ENCODE results near the gene MMP2. TPM values are rescaled to one million over a fixed set of nuclear protein-coding genes. Genes with fewer than 3 reads are reported as not detected.

Gene MMP2
- polyA plus RNA-seq, 1 donor from 2014 or later = 2.5 TPM

GRCh38 chr16:55534756-55535155 lies 55.8 kb downstream of the MMP2 start:
- no peaks in the 10 kb centered on the region for H3K27me3 ChIP-seq (ENCODE audit: insufficient read depth, low read depth, low read length)
- H3F3A ChIP-seq (ENCODE audit: insufficient read depth, low read length, poor library complexity, severe bottlenecking) = no peaks in the 10 kb centered on the region
- H3K4me2 ChIP-seq (ENCODE audit: low read length) = no peak overlapping the region
- TF ChIP-seq EZH2 (IDR thresholded peaks at IDR 0.05; ENCODE audit: borderline replicate concordance, insufficient read depth, low read length, poor library complexity, severe bottlenecking) (no peak), MXI1 (conservative IDR thresholded peaks at IDR 0.05; ENCODE audit: poor library complexity, severe bottlenecking) (no peak), SMC3 (conservative IDR thresholded peaks at IDR 0.05; ENCODE audit: poor library complexity) (no peak), TAF1 (IDR thresholded peaks at IDR 0.05; ENCODE audit: low read depth) (no peak), POLR2AphosphoS5 (IDR thresholded peaks at IDR 0.05) (no peak), CTCF (IDR thresholded peaks at IDR 0.05; ENCODE audit: poor library complexity, severe bottlenecking) (no peak), EP300 (conservative IDR thresholded peaks at IDR 0.05; ENCODE audit: poor library complexity, severe bottlenecking) (no peak), RAD21 (conservative IDR thresholded peaks at IDR 0.05) (no peak), REST (IDR thresholded peaks at IDR 0.05; ENCODE audit: borderline replicate concordance) (no peak)
- H4K20me1 ChIP-seq (ENCODE audit: insufficient read depth) = no peaks in the 10 kb centered on the region
- H3K9me3 ChIP-seq (ENCODE audit: low read length) = no peaks in the 10 kb centered on the region
- no peak overlapping the region for H3K9ac ChIP-seq (ENCODE audit: low read length)
- H3K4me3 ChIP-seq (ENCODE audit: low read length) = no peak overlapping the region
- H3K79me2 ChIP-seq (replicated peaks; ENCODE audit: insufficient read depth, low read length) = no peaks in the 10 kb centered on the region
- no peak overlapping the region for H3K27ac ChIP-seq (ENCODE audit: low read length)
- H3K9me2 ChIP-seq (ENCODE audit: insufficient read depth, low read length) = no peaks in the 10 kb centered on the region
- no peaks in the 10 kb centered on the region for H3K36me3 ChIP-seq (ENCODE audit: insufficient read depth, low read length)
- H2AFZ ChIP-seq (ENCODE audit: low read depth, low read length) = no peak overlapping the region

GRCh38 chr16:55539049-55539448 lies 60.1 kb downstream of the MMP2 start:
- Histone ChIP-seq H3K4me3 (ENCODE audit: low read length) (no peak overlapping the region), H4K20me1 (ENCODE audit: insufficient read depth) (no peaks in the 10 kb centered on the region), H3F3A (ENCODE audit: insufficient read depth, low read length, poor library complexity, severe bottlenecking) (no peaks in the 10 kb centered on the region), H3K9me3 (ENCODE audit: low read length) (no peaks in the 10 kb centered on the region), H3K79me2 (replicated peaks; ENCODE audit: insufficient read depth, low read length) (no peaks in the 10 kb centered on the region), H3K36me3 (ENCODE audit: insufficient read depth, low read length) (no peaks in the 10 kb centered on the region), H3K9ac (ENCODE audit: low read length) (no peak overlapping the region), H3K9me2 (ENCODE audit: insufficient read depth, low read length) (no peaks in the 10 kb centered on the region), H3K4me2 (ENCODE audit: low read length) (no peak overlapping the region), H3K27me3 (ENCODE audit: insufficient read depth, low read depth, low read length) (no peaks in the 10 kb centered on the region), H2AFZ (ENCODE audit: low read depth, low read length) (no peak overlapping the region), H3K27ac (ENCODE audit: low read length) (no peak overlapping the region)
- TF ChIP-seq RAD21 (conservative IDR thresholded peaks at IDR 0.05) (no peak), POLR2AphosphoS5 (IDR thresholded peaks at IDR 0.05) (no peak), REST (IDR thresholded peaks at IDR 0.05; ENCODE audit: borderline replicate concordance) (no peak), SMC3 (conservative IDR thresholded peaks at IDR 0.05; ENCODE audit: poor library complexity) (no peak)

All from neural cell (in vitro differentiated cells).